Measurements from ENCODE around the gene USP2.

The USP2 gene, protein sequence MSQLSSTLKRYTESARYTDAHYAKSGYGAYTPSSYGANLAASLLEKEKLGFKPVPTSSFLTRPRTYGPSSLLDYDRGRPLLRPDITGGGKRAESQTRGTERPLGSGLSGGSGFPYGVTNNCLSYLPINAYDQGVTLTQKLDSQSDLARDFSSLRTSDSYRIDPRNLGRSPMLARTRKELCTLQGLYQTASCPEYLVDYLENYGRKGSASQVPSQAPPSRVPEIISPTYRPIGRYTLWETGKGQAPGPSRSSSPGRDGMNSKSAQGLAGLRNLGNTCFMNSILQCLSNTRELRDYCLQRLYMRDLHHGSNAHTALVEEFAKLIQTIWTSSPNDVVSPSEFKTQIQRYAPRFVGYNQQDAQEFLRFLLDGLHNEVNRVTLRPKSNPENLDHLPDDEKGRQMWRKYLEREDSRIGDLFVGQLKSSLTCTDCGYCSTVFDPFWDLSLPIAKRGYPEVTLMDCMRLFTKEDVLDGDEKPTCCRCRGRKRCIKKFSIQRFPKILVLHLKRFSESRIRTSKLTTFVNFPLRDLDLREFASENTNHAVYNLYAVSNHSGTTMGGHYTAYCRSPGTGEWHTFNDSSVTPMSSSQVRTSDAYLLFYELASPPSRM

DNA sequence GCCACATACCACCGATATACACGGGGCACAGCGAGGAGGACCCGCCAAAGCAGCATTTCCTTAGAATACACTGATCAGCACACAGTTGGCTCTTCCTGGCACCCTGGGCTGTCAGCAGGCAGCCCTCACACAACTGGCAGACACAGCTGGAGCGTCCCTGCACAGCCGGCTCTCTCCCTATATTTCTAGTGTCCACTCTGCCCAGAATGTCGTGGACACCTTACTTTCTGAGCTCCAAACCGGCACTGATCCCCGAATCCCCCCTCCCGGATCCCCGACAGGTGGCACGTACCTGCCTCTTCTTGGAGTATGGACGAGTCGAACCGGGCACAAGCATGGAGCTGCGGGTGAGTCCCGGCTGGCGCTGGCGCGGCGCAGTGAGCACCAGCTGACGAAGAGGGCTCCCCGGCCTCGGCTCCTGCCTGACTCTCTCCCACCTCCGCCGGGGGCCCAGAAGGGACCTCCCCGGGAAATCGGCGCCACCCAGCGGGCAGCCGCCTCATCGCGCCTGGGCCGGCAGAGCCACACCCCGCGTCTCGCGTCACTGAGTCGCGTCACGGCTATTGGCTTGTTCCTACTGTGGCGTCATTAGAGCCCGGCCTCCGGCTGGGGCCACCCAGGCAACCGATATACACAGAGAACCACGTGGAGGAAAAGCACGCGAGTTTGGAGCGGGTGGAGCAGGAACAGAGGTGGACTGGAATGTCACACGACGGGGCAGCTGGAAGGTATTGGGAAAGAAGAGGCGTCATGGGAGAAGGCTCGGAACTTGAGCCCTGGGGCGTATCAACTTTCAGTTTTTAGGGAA, at the start of gene USP2:
TSS of gene USP2 (minus strand) at position 510 of the 808 bp plus-strand sequence. CDS start 8,210 bp downstream, outside the sequence.
- Mint-ChIP-seq H3K36me3 (no peaks in the 10 kb centered on the region), H3K27ac (no peak within 1 kb of the TSS), H3K4me3 (no peak within 1 kb of the TSS), H3K9me3 (no peaks in the 10 kb centered on the region), H3K4me1 (no peaks in the 10 kb centered on the region)
- peak; percentile 98 for ATAC-seq
- DNase-seq (ENCODE audit: low spot score in 2 of 2): peak; percentile 98 to 100

DNA sequence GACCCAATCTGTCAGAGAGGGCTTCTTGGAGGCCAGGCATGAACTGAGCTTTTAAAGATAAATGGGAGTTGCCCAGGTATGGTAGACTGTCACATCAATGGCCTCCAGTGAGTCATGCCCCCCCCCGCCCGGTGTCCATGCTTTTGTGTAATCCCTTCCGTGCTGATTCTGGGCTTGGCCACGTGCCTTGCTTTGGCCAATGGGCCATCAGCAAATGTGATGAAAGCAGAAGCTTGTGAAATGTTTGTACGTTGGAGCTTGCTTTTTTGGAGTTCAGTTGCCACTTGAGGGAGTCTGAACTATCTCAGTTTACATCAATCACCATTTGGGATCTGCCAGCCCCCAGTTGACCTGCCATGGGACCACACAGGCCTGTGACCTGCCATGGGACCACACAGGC, 45.8 kb upstream of the USP2 start:
- ATAC-seq (no peak), DNase-seq (ENCODE audit: low spot score in 2 of 2) (no peak)
- peaks cover 25% of the 10 kb centered on the region for H3K4me1 Mint-ChIP-seq
- H3K4me3 Mint-ChIP-seq: no peak overlapping the region
- no peaks in the 10 kb centered on the region for H3K36me3 Mint-ChIP-seq
- H3K27ac Mint-ChIP-seq: no peak overlapping the region
- no peaks in the 10 kb centered on the region for H3K9me3 Mint-ChIP-seq

DNA sequence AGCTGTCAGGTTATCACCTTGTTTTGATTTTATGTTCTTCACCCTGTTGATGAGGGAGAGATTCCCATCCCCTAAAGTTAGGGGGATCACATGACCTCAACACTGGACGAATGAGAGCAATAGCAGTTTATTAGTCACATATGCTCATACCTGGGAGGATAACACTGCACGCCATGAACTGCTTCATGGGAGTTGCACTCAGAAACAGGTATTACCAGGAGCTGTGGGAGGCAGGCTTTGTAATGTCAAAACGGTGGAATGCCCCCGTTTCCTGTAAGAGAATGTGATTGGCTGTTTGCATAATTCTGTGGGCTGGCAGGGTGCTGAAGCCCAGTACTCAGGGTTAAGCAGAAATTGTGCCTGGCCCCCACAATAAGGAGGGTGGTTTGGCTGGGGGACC, 44.7 kb upstream of the USP2 start:
- no peaks in the 10 kb centered on the region for H3K36me3 Mint-ChIP-seq
- H3K4me1 Mint-ChIP-seq: peaks cover 32% of the 10 kb centered on the region
- H3K4me3 Mint-ChIP-seq: no peak overlapping the region
- no peak overlapping the region for H3K27ac Mint-ChIP-seq
- no peaks in the 10 kb centered on the region for H3K9me3 Mint-ChIP-seq
- ATAC-seq: peak; percentile 27
- DNase-seq (ENCODE audit: low spot score in 2 of 2): no peak

DNA sequence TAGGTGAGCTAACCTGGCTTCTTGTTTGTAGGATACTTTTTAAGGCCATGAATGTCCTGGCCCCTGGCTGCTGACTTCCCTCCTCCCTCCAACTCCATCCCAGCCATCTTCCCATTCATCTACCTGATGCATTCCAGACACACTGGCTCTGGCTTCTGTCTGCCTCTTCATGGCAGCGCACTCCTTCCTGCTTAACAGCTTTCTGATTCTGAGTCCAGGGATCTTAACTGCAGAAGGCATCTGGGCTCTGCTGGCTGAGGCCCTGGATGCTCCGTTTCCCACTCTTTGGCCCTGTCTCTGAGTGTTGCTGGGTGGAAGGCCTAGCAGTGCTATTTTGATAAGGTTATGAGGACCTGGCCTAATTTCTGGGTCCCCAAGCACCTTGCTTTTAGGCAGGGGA, 43.3 kb upstream of the USP2 start:
- H3K4me1 Mint-ChIP-seq: peaks cover 32% of the 10 kb centered on the region
- DNase-seq (ENCODE audit: low spot score in 2 of 2): no peak
- H3K27ac Mint-ChIP-seq: no peak overlapping the region
- H3K4me3 Mint-ChIP-seq: no peak overlapping the region
- H3K9me3 Mint-ChIP-seq: no peaks in the 10 kb centered on the region
- H3K36me3 Mint-ChIP-seq: no peaks in the 10 kb centered on the region
- no peak for ATAC-seq

DNA sequence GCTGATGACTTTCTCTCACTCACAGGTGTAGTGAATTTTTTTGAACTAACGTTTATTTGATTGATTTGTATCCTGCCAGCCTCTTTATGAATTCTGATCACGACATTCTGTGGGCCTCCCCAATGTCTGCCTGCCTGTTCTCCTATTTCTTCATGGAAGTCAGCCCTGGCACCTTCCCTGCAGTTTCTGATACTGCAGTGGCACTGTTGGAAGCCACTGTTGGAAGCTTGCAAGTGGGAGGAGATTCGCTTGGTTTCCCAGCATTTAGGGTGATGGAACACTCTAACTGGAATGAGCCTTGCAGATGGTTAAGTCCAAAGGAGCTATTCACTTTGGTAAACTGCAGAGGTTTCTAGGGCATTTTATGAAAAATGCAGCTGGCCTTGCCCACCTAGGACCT, 42.8 kb upstream of the USP2 start:
- no peaks in the 10 kb centered on the region for H3K9me3 Mint-ChIP-seq
- H3K27ac Mint-ChIP-seq: no peak overlapping the region
- no peak for ATAC-seq
- peaks cover 32% of the 10 kb centered on the region for H3K4me1 Mint-ChIP-seq
- no peaks in the 10 kb centered on the region for H3K36me3 Mint-ChIP-seq
- no peak for DNase-seq (ENCODE audit: low spot score in 2 of 2)
- H3K4me3 Mint-ChIP-seq: no peak overlapping the region

DNA sequence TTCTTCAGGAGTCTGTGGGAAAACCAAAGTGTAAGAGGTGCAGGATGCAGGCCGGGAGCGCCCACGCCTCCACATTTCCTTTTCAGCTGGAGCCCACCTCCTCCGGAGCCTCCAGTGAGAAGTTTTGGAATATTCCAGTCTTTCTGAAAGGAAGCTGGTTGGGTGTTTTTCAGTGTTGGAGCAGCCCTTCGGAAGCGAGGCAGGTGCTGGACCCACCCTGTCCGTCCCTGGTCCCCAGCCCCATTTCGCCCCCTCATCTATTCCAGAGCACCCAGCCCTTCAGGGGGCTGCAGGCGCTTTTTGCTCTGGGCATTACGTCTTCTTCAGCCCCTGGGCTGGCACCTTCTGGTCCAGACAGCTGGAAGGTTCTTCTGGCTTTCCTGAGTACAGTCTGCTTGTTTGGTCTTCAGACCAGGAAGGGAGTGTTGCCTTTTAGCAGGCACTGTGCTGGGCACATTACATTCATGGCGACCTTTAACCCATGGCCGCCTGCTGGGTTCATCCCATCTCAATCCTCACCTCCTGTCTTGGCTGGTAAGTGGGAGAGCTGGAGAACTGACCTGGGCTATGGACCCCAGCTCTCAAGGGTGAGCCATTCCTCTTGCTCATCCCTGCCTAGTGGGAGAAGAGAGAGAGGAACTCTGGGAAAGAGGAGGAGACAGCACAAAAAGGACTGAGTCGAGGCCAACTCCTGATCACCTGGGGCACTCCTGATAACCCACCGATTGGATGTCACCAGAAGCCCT, 42.2 kb upstream of the USP2 start:
- Mint-ChIP-seq H3K9me3 (no peaks in the 10 kb centered on the region), H3K4me3 (peak overlapping the region; percentile 74)
- no peak for ATAC-seq

DNA sequence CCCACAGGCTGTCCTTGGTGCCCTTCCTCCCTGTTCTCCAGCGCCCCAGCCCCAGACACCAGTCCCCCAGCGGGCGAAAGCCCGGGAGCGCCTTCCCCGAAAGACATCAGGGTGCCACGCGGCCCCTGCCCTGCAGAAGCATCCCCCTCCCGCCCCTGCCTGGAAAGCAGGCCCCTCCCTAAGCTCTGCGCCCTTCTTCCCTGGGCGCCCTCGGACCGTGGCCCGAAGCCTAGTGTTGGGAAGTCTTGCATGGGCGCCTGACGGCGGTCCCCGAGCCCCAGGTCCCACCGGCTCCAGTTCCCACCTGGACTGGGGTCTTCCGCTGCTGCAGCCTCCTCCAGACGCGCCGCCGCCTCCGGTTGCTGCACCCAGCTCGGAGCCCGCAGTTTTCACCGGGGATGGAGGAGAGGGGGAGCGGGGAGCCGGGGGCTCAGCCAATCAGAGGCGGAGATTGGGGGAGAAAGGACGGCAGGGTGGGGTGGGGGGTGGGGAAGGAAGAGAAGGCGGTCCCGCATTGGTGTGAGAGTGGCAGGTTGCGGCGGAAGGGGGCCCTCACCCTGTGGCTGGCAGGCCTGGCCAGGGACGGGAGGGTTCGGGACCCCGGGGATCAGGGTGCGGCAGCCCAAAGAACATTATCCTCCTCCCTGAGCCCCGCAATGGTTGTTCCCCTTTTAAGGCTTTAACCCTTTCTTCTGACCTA, 41.5 kb upstream of the USP2 start, which contains the start of gene THY1:
TSS of gene THY1 (minus strand) at position 364 of the 700 bp plus-strand sequence. CDS start 2,267 bp downstream, outside the sequence.
- Mint-ChIP-seq H3K4me1 (peaks cover 32% of the 10 kb centered on the region), H3K9me3 (no peaks in the 10 kb centered on the region), H3K4me3 (peak within 1 kb of the TSS; percentile 74), H3K36me3 (no peaks in the 10 kb centered on the region), H3K27ac (no peak within 1 kb of the TSS)
- ATAC-seq (no peak), DNase-seq (ENCODE audit: low spot score in 2 of 2) (no peak)

More for the DNA sequence above, 42.2 kb upstream of the USP2 start:
- no peak for DNase-seq (ENCODE audit: low spot score in 2 of 2)
- no peaks in the 10 kb centered on the region for H3K36me3 Mint-ChIP-seq
- no peak overlapping the region for H3K27ac Mint-ChIP-seq
- peaks cover 32% of the 10 kb centered on the region for H3K4me1 Mint-ChIP-seq

DNA sequence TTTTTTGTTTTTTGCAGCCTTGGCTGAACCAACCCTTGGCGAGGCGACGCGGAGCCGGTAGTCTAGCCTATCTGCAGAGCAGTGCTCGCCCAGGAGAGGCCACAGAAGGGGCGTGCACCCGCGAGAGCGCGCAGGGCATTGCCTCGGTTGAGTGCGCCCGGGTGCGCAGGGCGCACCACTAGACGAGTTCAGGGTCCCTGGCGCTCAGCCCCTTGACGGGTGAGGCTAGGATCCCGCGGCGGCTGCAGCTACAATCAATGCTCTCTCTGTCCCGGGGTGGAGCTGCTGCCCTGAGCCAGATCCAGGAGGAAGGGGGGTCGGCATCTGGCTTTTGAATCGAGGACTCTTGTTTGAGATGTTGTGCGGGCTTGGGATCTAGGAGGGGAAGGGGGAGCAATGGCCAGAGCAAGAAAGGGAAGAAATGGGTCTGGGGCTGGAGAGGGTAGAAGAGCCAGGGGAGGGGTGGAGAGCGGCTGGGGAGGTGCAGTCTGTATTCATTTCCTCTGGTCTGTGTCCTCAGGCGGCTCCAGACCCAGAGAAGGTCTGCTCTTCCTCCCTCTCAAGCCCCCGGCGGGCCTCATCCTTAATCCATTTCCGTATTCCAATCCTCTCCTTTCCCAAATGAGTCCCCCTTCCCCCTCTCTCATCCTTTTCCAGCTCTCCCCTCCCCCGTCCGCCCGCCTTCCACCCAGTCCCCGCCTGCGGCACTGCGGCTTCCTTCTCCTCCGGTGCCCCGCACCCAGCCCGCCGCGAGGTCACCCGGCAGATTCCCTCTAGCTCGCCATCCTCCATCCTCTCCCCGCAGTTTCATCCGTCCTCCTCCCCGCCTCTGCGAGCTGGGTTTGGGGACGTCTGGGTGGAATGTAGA, 40.7 kb upstream of the USP2 start:
- H3K4me3 Mint-ChIP-seq: peak overlapping the region; percentile 74
- ATAC-seq: peak; percentile 56
- H3K36me3 Mint-ChIP-seq: no peaks in the 10 kb centered on the region
- DNase-seq (ENCODE audit: low spot score in 2 of 2): no peak
- H3K9me3 Mint-ChIP-seq: no peaks in the 10 kb centered on the region
- H3K4me1 Mint-ChIP-seq: peaks cover 32% of the 10 kb centered on the region
- no peak overlapping the region for H3K27ac Mint-ChIP-seq

DNA sequence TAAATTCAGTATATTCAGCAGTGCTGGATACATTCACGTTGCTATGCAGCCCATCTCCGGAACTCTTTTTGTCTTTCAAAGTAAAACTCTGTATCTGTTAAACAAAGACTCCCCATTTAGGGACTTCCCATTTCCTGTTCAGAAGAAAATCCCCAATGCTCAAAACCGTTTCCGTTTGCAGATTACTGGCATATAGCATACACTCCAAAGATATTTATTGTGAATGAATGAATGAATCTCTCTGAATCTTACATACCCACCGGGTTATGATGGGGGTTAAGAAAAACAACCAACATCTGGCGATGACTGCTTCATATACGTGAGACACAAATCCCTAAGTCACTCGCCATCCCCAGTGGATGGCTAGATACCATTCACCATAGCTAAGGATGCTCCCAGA, 39.9 kb upstream of the USP2 start:
- no peak overlapping the region for H3K4me3 Mint-ChIP-seq
- DNase-seq (ENCODE audit: low spot score in 2 of 2) (no peak), ATAC-seq (no peak)

DNA sequence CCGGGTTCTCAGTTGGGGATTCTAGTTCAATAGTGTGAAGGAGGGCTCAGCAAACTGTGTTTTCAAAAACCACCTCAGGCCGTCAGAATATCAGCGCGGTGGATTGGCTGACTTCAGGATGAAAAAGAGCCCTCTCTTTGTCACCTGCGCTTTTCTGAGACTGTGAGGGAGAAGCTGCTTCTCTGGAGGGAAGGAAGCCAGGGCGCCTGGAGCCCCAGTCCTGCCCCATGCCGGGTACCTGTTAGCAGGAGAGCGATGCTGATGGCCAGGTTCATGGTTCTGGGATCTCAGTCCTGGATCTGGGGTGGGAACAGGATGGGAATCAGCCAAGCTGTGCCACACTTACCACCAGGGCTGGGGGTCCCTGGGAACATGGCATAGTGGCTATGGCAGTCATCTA, 39.1 kb upstream of the USP2 start:
- Mint-ChIP-seq H3K4me3 (no peak overlapping the region), H3K9me3 (no peaks in the 10 kb centered on the region), H3K4me1 (peaks cover 25% of the 10 kb centered on the region), H3K27ac (no peak overlapping the region), H3K36me3 (no peaks in the 10 kb centered on the region)
- ATAC-seq (no peak), DNase-seq (ENCODE audit: low spot score in 2 of 2) (no peak)

More for the DNA sequence above, 39.9 kb upstream of the USP2 start:
- Mint-ChIP-seq H3K4me1 (peaks cover 30% of the 10 kb centered on the region), H3K27ac (no peak overlapping the region), H3K36me3 (no peaks in the 10 kb centered on the region), H3K9me3 (no peaks in the 10 kb centered on the region)

DNA sequence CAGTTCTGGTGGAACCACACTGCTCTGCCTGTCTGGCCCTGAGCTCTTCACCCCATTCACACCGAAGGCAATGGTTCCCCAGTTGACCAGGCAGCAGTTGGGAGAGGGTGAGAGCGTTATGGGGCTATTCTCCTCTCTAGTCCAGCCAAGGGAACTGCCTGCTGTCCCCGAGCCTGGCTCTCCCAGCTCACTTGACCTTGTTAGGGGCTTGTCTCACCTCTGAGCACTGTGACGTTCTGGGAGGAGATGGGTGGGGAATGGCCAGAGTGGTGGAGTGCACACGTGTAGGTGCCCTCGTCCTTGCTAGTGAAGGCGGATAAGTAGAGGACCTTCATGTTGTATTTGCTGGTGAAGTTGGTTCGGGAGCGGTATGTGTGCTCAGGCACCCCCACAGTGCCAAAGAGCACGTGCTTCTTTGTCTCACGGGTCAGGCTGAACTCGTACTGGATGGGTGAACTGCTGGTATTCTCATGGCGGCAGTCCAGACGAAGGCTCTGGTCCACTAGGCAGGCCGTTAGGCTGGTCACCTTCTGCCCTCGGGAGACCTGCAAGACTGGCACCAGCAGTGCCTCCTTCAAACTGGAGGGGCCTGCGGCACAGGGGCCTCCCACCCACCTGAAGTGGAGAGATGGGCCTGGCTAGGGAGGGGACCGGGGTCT, 38.5 kb upstream of the USP2 start:
- Mint-ChIP-seq H3K4me1 (peaks cover 25% of the 10 kb centered on the region), H3K27ac (no peak overlapping the region), H3K4me3 (no peak overlapping the region), H3K36me3 (no peaks in the 10 kb centered on the region), H3K9me3 (no peaks in the 10 kb centered on the region)
- no peak for ATAC-seq
- no peak for DNase-seq (ENCODE audit: low spot score in 2 of 2)

DNA sequence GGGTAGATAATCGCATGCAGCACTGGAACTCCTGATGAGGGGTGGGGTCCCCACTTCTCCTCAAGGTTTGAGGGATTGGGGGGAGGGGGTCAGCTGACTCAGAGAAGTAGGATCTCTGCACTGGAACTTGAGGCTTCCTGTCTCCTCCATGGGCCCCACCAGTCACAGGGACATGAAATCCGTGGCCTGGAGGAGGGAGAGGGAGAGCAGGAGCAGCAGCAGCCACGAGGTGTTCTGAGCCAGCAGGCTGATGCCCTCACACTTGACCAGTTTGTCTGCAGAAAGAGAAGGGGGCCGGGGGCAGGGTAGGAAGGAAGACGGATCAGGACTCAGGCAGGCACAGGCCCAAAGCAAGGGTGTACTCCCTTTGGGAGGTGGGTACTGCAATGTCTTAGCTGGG, 37.8 kb upstream of the USP2 start:
- no peak for ATAC-seq
- DNase-seq (ENCODE audit: low spot score in 2 of 2): peak in 1 of 2 donors; percentile 41
- Mint-ChIP-seq H3K4me3 (no peak overlapping the region), H3K4me1 (peaks cover 24% of the 10 kb centered on the region), H3K27ac (no peak overlapping the region), H3K36me3 (no peaks in the 10 kb centered on the region), H3K9me3 (peaks cover 2% of the 10 kb centered on the region)

DNA sequence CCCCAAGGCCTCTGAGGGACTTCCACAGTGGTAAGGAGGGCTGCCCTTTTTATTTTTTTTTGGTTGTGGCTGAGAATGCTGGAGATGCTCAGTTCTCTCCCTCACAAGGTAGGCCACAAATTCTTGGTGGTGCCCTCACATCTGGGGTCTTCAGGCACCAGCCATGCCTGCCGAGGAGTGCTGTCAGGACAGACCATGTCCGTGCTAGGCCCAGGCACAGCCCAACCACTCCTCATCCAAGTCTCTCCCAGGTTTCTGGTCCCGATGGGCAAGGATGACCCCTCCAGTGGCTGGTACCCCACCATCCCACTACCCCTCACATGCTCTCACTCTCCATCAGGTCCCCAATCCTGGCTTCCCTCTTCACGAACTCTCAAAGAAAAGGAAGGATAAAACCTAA, 37.3 kb upstream of the USP2 start:
- Mint-ChIP-seq H3K36me3 (no peaks in the 10 kb centered on the region), H3K9me3 (peaks cover 2% of the 10 kb centered on the region), H3K27ac (no peak overlapping the region), H3K4me1 (peaks cover 19% of the 10 kb centered on the region), H3K4me3 (no peak overlapping the region)
- DNase-seq (ENCODE audit: low spot score in 2 of 2): peak in 1 of 2 donors; percentile 41
- ATAC-seq: no peak

All from stimulated activated effector memory CD8-positive, alpha-beta T cell treated with anti-CD3 and anti-CD28 coated beads, Interleukin-12 subunit alpha, Interleukin-12 subunit beta, amount 100 ng/mL, for 72 hours (primary cell).